ENCODE data around the gene IDH3B. TPM values are rescaled to one million over a fixed set of nuclear protein-coding genes. Genes with fewer than 3 reads are reported as not detected.

The IDH3B gene
- total RNA-seq = 105 and 109 TPM in 2 replicates

DNA sequence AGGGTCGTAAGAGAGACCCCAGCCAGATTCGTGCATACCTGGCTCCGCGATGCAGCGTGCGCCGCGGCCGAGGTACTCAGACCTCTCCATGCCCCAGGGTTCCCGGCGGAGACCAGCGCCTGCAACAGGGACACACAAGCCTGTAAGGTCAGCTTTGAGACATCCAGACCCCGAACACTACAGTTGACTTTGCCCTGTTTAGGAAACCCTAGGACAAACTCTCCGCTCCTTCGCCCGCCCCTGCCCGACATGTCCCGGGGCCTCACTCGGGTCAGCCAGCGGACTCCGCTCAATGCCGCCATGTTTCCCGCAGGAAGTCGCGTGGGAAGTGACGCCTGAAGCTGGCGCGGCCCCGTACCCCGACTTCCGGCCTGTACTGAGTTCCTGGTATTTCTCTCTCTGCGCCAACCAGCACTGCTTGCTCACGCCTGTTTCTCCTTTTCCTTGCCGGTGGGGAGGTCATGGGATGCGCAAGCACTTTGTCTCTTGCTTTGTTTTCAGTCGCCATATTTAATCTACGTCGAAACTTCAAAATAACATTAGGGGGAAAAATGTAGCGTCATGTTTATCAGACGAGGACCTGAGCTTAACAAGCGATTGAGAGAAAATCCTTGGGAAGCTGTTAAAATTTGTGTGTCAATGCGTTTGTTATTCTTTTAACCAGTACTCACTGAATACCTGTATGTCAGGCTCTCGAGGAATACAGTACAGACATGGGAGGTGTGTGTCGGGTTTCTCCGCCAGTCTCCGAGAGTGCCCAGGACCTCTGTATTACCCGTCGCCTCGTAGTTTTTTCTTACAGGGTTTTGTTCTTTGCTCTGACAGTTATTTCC, at the start of gene IDH3B:
Gene IDH3B (minus strand): TSS at position 330 of the 833 bp plus-strand sequence. CDS start 28 bp downstream, at position 302.
- intact Hi-C loops (cut with micrococcal nuclease) = loop anchor here (1.0 kb wide), 3 partner anchors 12 to 194 kb away; partner anchors contain the start of genes NOP56, PCED1A, SNRPB and VPS16

DNA sequence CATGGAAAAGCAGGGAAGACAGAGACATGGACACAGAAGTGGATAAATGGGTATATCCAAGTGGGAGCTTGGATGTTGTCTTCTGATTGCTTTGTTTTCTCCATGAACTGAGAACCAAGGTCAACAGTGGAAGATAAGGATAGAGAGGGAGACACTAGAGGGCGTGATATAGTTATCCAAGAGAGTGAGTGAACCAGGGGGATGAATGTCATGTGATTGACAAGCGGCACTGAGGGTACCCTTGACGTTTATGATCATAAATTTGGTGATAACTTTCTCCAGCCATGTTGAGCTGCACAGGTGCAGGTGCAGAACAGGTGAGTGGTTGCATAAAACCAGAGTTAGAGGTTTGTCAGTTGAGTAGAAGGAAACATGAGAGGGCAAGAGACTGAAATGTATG, 49.3 kb upstream of the IDH3B start:
- intact Hi-C loops (cut with micrococcal nuclease) = loop anchor here (1.0 kb wide), 1 partner anchor 30 kb away; no protein-coding TSS in a partner anchor

DNA sequence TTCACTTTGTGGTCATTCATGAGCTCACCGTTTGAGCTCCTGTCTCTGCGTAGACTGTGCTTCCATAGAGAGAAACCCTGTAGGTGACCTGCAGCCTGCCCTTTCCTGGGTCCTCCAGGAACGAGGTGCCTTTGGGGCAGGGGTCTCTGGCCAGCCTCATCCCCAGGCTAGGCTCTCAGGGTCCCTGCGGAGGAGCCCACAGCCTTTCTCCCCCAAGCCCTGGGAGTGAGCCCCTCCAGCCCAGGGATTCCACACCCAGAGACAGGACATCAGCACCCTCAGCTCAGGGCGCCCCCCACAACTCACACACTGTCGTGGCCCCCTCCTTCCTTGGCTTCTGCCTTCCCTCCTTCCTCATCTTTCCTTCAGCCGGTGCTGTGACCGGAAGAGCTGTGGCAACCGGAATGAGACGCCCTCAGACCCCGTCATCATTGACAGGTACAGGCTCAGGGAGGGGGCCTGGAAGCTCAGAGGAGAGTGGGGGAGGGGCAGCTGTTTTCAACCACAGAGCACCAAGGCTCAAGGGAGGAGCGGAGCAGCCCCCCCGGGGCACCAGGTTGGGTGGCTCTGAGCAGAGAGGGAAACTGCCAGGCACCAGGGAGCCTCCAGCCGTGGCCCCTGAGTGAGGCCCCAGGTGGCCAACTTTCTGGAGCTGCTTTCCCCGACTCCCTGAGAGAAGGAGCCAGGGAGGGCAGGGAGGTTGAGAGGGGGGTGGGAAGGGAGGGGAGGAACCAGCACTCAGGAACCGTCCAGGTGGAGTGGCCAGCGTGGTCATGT, 45.4 kb upstream of the IDH3B start:
- intact Hi-C loops (cut with micrococcal nuclease) = no loop called here

DNA sequence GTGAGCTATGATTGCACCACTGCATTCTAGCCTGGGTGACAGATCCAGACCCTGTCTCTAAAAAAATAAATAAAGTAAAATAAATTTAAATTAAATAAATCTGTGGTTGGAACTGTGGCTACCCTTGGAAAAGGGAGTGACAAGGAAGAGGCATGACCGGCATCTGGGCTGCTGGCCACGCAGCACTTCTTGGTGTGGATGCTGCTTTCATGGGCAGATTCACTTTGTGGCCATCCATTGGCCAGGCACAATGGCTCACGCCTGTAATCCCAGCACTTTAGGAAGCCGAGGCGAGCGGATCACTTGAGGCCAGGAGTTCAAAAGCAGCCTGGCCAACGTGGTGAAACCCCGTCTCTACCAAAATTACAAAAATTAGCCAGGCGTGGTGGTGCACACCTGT, 44.6 kb upstream of the IDH3B start:
- intact Hi-C loops (cut with micrococcal nuclease) = no loop called here

- intact Hi-C loops (cut with micrococcal nuclease) = no loop called here
Measured at GRCh38 chr20:2708073-2708415, 44.0 kb upstream of the IDH3B start.

- intact Hi-C loops (cut with micrococcal nuclease) = no loop called here
Measured at GRCh38 chr20:2707353-2708072, 43.5 kb upstream of the IDH3B start.

- intact Hi-C loops (cut with micrococcal nuclease) = no loop called here
Measured at GRCh38 chr20:2706688-2707352, 42.8 kb upstream of the IDH3B start.

DNA sequence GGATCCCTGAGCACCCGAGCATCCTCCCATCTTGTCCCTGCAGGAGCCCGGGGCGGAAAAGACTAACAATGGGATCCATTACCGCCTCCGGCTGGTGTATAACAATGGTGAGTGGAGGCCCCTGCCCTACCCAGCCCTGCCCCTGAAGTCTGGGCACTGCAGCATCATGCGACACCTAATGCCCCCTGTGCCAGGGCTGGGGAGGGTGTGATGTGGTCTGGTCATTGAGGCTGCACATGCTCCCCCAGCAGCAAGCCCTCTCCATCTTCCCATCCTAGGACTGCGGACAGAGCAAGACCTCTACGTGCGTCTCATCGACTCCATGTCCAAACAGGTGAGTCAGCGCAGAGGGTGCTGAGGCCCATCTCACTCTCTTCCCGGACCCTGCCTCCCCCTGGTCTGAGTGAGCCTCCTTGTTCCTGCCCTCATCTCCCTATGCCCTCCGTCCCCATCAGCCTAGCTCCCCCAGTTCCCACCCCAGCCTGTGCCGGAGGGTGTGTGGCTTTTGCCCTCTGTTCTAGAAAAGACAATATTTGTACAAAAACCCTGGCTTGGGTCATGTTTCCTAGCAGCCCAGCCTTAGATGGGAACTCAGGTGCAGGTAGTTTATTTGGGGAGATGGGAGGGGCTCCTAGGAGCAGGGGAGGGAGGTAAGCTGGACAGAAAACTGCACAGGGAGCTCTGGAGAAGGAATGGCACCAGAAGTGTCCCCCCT, 42.1 kb upstream of the IDH3B start:
- intact Hi-C loops (cut with micrococcal nuclease) = no loop called here

DNA sequence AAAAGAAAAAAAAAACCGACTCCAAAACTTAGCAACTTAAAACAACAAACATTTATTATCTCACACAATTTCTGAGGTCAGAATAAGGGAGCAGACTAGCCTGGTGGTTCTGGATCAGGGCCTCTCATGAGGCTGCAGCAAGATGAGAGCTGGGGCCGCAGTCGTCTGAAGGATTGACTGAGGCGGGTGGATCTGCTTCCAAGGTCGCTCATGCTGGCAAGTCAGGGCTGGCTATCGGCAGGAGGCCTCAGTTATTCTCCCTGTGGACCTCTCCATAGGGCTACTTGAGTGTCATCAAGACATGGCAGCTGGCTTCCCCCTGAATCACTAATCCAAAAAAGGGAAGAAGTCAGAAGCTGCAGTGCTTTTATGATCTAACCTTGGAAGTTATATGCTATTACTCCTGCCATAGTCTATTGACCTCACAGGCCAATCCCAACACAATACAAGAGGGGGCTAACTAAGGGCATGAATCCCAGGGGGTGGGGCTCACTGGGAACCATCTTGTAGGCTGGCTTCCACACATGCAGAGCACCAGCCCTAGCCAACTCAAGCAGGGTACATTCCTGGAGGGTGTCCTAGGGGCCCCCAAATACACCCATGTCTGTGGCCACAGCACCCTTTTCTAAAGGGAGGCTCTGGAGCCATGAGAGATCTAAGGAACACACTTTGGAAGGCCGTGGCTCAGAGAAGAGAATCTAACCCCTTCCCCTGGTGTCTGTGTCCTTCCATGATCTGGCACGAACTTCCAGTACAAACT, 39.9 kb upstream of the IDH3B start:
- intact Hi-C loops (cut with micrococcal nuclease) = no loop called here

- intact Hi-C loops (cut with micrococcal nuclease) = no loop called here
Measured at GRCh38 chr20:2701671-2702081, 37.7 kb upstream of the IDH3B start.

- intact Hi-C loops (cut with micrococcal nuclease) = no loop called here
Measured at GRCh38 chr20:2700913-2701620, 37.1 kb upstream of the IDH3B start.

- intact Hi-C loops (cut with micrococcal nuclease) = loop anchor here (10.0 kb wide), 1 partner anchor 175 kb away; the partner anchor contains the start of gene PTPRA
Measured at GRCh38 chr20:2699775-2700413, 35.9 kb upstream of the IDH3B start.

DNA sequence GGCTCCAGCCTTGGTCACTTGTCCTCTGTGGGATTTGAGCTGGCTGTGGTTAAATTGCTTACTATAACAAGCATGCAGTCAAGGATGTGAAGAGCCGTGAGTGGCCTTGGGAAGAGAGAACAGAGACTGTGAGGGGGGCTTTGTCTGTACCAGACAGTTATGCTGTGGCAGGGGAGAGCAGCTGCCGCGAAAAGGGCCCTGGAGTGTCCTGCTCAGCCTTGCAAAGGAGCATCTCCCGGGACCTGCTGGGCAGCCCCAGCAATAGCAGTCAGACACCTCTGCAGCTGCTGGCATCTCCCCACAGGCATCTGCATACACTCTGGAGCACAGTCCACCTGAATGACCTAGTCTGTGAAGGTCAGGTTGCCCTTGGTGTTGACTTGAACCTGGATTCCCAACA, 34.9 kb upstream of the IDH3B start:
- intact Hi-C loops (cut with micrococcal nuclease) = loop anchor here (10.0 kb wide), 1 partner anchor 176 kb away; the partner anchor contains the start of gene PTPRA

DNA sequence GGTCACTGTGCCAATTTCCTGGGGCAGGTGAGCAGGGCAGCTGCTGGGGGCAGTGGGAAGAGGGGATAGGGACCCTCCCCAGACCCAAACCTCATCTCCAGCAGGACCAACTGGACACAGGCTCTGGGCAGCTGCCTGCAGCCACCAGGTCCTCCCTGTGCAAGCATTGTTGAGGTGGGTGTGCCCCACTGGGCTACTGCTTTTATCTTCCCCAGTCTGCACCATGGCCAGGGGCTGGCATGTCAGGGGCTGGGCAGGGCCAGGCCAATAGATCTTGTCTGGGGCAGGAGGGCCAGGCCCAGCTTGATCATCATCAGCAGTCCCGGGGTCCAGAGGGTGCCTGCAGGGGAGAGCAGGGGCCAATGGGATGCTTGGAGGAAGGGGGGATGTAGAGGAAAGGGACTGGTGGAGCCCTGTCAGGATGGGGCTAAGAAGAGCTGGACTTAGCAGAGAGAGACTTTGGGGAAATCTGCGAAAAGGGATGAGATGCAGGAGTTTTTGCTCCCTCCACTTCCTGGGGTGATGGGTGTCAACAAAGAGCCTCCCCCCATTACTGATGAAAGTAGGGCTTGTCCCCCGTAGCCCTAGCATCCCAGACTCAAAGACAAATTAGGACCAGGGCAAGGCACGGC, 34.3 kb upstream of the IDH3B start:
- intact Hi-C loops (cut with micrococcal nuclease) = loop anchor here (10.0 kb wide), 1 partner anchor 176 kb away; the partner anchor contains the start of gene PTPRA

DNA sequence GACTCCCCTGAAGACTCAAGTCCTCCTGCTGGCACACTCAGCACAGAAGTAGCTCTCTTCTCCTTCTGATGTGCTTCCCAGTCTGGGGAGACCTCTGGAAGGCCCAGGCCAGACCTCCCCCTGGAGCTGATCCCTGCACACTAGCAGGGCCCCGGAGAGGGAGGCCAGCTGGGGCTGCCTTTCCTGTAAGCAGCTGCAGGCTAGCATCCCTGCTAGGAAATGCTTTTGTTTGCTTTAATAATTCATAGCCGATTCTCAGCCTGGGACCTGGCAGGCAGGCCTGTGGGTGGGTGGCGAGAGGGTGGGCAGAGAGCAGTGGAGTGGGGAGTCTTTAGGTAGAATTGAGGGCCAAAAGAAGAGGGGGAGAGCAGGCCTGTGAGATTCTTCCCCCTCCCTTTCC, 33.8 kb upstream of the IDH3B start:
- intact Hi-C loops (cut with micrococcal nuclease) = loop anchor here (10.0 kb wide), 1 partner anchor 177 kb away; the partner anchor contains the start of gene PTPRA

DNA sequence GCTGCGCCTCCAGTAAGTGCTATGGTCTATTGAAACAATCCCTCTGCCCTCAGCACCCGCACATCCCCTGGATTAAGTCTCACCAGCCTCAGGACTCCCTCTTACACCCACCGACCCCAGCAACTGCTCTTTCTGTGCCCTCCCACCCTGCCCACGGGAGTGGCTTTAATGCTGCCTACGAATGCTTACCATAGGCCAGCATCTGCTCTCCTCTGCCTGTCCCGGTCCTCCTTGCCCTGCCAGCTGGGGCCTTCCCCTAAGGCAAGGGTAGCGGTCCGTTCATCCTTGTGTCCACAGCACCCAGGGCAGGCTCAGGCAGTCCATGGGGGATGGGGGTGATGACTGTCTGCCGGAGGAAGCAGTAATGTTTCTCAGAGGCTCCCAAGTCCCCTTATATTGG, 32.6 kb upstream of the IDH3B start:
- intact Hi-C loops (cut with micrococcal nuclease) = loop anchor here (10.0 kb wide), 1 partner anchor 178 kb away; the partner anchor contains the start of gene PTPRA

DNA sequence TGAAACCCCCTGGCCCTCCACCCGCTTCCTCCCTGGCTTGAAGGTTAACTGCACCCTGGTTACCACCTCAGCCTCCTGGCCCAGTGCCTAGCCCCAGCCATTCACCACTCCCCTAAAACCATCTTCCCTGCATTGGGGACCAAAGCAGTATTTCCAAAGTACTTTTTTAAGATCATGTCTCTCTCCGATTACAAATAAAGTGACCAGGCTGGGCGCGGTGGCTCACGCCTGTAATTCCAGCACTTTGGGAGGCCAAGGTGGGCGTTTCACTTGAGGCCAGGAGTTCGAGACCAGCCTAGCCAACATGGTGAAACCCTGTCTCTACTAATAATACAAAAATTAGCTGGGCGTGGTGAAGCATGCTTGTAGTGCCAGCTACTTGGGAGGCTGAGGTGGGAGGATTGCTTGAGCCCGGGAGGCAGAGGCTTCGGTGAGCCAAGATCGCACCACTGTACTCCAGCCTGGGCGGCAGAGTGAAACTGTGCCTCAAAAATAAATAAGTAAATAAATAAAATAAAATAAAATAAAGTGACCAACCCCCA, 32.0 kb upstream of the IDH3B start:
- intact Hi-C loops (cut with micrococcal nuclease) = loop anchor here (10.0 kb wide), 1 partner anchor 179 kb away; the partner anchor contains the start of gene PTPRA
